NCI-H146 treated with DMSO at 0.1 percent for 48 hours (cell line): Measurements from ENCODE around the gene DMRTB1.

Source experiments
- DNase-seq: peaks from one replicate; lab custom pipeline; 2025; ENCODE audit not compliant: unreplicated experiment; lab: John Stamatoyannopoulos, UW

The DMRTB1 gene

GRCh38 chr1:53459321-53460175, at the start of gene DMRTB1:
Gene DMRTB1 (plus strand): TSS chr1:53459399. CDS start chr1:53459454, 55 bp downstream.
- no peak for DNase-seq

DNA sequence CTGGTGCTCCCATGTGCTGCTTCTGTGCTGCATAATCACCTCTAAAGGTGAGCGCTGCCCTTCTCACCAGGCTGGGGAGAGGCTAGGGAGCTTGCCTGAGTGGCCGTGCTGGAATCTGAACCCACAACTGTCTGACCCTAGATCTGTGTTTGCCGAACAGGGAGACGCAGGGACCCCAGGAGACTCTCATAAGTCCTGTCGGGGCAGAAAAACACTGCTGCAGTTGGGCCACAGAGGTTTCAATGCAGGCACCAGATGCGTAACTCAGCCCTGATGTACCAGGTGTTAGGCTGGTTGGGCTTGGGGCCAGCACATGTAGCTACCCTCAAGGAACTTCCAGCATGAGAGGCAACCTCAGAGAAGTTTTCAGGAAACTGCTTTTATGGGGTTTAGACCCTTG, 49.5 kb upstream of the DMRTB1 start:
- DNase-seq: no peak

GRCh38 chr1:53410100-53410541, 49.1 kb upstream of the DMRTB1 start:
- DNase-seq: peak; percentile 25

GRCh38 chr1:53410701-53411100, 48.5 kb upstream of the DMRTB1 start:
- DNase-seq: peak; percentile 75

DNA sequence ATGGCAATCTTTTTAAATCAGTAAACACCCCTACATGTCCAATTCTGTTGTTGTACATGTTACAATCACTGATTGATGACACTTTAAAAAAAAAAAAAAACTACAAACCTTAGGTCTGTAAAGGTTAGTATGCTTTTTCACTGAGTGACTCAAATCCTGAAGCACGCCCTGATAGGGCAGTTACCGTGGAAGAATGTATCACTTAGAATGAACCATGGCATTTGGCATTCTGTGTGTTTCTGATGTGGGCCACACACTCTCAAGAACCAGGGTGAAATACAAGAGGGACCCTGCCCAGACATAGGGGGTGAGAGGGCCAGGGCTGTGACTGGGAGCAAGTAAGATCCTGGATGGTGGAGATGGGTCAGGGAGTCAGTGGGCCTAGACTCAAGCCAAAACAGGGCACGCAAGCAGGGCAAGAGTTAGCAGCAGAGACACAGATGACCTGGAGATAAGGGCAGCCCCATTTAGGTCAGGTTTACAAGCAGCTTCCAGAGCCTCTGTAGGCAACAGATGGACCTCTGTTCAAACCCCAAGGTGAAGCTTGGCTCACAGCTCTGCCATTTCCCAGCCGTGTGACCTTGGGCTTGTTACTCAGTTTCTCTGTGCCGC, 47.6 kb upstream of the DMRTB1 start:
- no peak for DNase-seq

DNA sequence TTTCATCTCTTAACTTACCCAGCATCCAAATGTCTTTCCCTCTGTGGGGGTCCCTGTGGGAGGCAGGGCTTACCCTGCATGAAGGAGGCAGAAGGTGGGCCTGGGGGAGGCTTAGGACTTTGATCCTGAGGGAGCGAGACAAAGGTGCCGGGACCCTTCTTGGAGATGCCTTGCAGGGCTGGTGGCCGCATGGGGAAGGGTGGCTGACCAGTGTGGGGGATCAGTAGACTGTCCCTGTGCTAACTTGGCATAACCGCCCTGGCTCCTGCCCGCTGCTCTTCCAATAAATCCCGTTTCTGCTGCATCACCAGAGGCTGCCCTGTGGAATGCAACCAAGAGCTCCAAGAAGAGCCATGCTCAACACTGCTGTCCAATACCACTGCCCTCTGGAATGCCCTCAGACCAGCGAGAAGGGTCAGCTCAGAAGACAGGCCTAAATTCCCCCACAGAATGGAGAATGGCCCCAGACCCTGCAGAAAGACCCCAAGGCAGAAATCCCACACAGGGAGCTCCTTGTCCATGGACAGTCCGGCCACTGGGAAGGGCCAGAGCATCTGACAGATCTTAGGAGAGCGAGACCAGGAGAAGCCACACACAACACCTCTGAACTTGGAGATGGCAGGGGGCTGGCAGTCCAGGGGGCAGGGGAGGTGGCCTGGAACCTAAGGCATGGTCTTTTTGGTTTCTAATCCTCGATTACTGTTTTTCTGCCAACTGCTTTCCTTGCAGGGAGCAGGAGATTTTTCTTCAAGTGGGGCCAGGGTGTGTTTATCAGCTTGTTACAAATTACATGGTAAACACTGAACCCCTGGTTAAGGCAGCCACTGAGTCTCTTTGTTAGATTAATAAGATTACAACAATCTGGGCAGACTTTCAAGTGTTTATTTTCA, 46.7 kb upstream of the DMRTB1 start:
- no peak for DNase-seq

DNA sequence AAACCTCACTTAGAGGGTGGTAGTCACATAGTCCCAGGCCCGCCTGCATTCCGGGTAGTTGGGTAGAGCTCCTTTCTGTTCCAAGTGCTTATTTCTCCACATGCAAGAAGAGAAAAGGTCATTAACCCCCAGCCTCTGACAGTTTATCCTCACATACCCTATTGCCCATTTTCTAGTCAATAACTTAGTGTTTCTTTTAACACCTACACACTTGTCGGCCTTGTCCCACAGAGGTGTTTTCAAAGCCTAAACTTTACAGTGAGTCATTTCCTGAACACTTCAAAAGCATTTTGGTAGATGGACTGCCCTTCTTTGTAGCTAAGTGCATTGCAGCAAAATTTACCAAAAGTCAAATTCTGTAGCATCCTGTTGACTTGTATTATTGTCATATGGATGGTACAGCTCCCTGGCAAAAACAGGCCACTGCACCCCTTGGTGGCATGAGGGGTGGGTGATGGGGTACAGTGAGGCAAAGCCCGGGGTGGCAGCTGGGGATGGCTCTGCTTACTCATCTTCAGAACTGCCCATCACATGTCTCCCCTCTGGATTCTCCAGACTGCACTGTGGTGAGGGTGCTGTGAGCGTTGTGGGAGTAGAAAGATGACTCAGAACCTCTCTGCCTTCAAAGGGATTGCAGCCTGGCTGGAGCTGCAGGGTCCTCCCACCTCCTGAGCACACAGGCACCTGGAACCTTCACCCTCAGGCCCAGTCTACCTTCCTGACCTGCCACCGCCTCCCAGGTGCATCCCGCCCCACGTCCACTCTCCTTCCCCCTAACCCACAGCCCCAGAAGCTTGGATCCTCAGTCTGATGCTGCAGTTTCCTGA, 45.8 kb upstream of the DMRTB1 start:
- no peak for DNase-seq

GRCh38 chr1:53414632-53415031, 44.6 kb upstream of the DMRTB1 start:
- no peak for DNase-seq

- no peak for DNase-seq
Measured at GRCh38 chr1:53415432-53415831, 43.8 kb upstream of the DMRTB1 start.

GRCh38 chr1:53416269-53416813, 42.9 kb upstream of the DMRTB1 start:
- DNase-seq: no peak

GRCh38 chr1:53417074-53417511, 42.1 kb upstream of the DMRTB1 start:
- DNase-seq: no peak

DNA sequence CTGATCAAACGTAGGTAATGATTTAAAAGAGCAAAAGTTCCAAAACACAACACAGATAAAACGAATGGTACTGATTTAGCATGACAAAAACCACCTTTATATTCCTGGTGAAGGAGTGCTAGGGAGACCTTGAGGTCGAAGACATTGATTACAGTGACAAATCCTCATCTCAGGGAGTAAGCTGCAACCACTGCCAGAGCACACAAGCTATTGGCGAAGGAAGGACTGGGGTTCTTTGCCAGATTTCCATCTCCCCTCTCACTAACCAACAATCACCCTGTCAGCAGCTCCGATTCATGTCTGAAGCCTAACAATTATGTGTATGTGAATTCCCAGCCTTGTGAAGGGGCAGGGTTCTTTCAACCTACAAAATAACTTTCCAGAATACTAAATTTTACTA, 40.2 kb upstream of the DMRTB1 start:
- no peak for DNase-seq

DNA sequence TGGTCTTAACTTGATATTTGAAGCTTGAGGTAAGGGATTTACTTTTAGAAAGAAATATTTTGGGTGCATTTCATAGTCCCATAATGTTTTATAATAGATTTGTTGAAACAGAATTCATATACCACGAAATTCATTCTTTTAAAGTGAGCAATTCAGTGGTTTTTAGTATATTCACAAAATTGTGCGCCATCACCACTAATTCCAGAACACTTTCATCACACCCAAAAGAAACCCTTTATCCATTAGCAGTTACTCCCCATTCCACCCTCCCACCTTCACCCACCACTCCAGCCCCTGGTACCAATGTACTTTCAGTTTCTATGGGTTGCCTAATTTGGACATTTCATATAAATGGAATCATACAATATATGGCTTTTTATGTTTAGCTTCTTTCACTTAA, 38.9 kb upstream of the DMRTB1 start:
- no peak for DNase-seq

DNA sequence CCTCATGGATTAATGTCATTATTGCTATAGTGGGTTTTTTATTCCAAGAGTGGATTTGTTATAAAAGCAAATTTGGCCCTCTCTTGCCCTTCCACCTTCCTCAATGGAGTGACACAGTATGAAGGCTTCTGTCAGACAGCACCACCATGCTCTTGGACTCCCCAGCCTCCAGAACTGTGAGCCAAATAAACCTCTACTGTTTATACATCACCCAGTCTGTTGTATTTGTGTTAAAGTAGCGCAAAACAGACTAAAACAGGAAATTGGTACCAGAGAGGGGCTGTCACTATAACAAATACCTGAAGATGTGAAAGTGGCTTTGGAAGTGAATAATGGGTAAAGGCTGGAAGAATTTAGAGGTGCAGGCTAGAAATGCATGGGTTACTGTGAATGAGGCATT, 38.0 kb upstream of the DMRTB1 start:
- DNase-seq: no peak

DNA sequence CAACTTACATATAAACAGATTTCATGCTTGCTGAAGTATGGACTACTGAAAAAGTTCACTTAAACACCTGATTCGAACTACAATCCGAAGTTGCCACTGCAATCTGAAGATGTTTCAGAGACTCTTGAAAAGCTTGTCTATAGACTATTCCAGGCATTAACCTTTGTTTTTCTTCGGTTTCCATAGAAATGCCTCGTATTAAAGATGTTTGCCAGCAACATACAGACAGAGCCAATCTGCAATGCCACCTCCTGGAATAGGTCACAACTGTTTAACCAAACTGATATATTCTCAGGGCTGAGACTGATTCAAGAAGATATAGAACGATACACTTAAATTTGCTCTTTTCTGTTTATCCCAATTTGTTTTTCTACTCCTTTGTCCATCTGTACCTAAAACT, 28.9 kb upstream of the DMRTB1 start:
- no peak for DNase-seq

DNA sequence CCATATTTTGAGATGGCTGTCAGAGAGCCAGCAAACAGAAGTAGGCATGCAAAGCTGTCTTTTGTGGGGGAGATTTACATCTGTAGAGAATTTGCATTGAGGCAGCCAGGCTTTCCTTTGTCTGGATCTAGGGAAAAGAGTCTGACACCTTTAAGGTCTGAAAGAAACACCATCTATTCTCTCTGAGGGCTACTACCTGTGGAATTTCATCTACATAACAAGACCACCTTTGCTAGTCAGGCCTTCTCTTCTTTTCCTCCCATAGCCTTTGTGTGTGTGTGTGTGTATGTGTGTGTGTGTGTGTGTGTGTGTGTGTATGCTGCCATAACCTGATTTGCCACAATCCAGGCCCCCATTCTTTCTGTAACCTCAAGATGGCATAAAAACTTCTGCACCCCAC, 28.4 kb upstream of the DMRTB1 start:
- DNase-seq: no peak

- DNase-seq: no peak
Measured at GRCh38 chr1:53431244-53431643, 28.0 kb upstream of the DMRTB1 start.

DNA sequence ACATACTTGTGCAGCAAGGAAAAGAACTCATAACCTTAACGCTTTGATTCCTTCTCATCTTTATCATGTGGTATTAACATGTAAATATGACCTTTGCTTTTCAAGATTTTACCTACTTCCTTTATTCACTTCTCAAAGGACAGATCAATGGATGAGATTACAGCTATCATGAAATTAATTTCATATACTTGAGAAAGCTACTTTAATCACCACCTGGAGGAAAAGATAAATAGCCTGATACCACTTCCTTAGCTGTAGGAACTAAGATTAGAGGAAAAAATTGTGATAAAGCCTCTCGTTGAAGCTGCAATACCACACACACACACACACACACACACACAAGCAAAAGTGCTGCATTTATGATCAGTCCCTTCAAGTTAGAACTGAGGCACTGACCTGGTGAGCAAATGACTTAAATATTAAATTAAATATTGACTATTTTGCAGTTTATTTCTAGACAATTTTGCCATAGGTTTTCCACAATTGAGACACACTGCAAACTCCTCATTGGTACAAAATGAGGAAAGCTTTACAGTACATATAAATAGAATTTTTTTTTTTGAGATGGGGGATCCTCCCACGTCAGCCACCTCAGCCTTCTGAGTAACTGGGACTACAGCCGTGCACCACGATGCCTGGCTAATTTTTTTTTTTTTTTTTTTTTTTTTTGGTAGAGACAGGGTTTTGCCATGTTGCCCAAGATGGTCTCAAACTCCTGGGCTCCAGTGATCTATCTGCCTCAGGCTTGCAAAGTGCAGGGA, 27.2 kb upstream of the DMRTB1 start:
- DNase-seq: no peak

- no peak for DNase-seq
Measured at GRCh38 chr1:53432611-53433010, 26.6 kb upstream of the DMRTB1 start.
